ENCODE data around the gene AXIN1.

Gene AXIN1

GRCh38 chr16:352547-353403 is at the start of gene AXIN1:
Gene AXIN1 (minus strand): TSS chr16:352723. CDS start chr16:347025, 5,698 bp downstream.
- peak; percentile 17 for TF ChIP-seq CTCF (IDR thresholded peaks at IDR 0.05; ENCODE audit: low read depth, low read length)
- DNase-seq (ENCODE audit: extremely low read depth, low read depth) = peak; percentile 80

GRCh38 chr16:401468-402348 is 49.2 kb upstream of the AXIN1 start, which contains the start of gene DECR2:
Gene DECR2 (plus strand): TSS chr16:401885. CDS start chr16:401964, 79 bp downstream.
- DNase-seq (ENCODE audit: extremely low read depth, low read depth) = no peak
- TF ChIP-seq CTCF (IDR thresholded peaks at IDR 0.05; ENCODE audit: low read depth, low read length) = peak; percentile 48

- TF ChIP-seq CTCF (IDR thresholded peaks at IDR 0.05; ENCODE audit: low read depth, low read length) = no peak
- no peak for DNase-seq (ENCODE audit: extremely low read depth, low read depth)
Observed at GRCh38 chr16:400061-400591, 47.6 kb upstream of the AXIN1 start.

- no peak for DNase-seq (ENCODE audit: extremely low read depth, low read depth)
- TF ChIP-seq CTCF (IDR thresholded peaks at IDR 0.05; ENCODE audit: low read depth, low read length) = no peak
Observed at GRCh38 chr16:399340-400019, 47.0 kb upstream of the AXIN1 start.

- no peak for DNase-seq (ENCODE audit: extremely low read depth, low read depth)
- TF ChIP-seq CTCF (IDR thresholded peaks at IDR 0.05; ENCODE audit: low read depth, low read length) = no peak
Observed at GRCh38 chr16:398561-399339, 46.2 kb upstream of the AXIN1 start.

- peak; percentile 24 for DNase-seq (ENCODE audit: extremely low read depth, low read depth)
- peak; percentile 32 for TF ChIP-seq CTCF (IDR thresholded peaks at IDR 0.05; ENCODE audit: low read depth, low read length)
Observed at GRCh38 chr16:397736-398332, 45.3 kb upstream of the AXIN1 start.

Data from AG09319 (cell line).